Spleen (tissue), 7 donors: Measurements from ENCODE around the gene TMCC1.

Experiments used
- POLR2A ChIP-seq, 3 donors: fragments of 450-650 bp; IDR thresholded peaks; one replicate each; pipeline ENCODE4 v1.5.1; 2017; ENCODE audit warnings: antibody characterized with exemption in 3 of 3, mild to moderate bottlenecking in 1 of 3
- POLR2AphosphoS5 ChIP-seq, 3 donors: sonication (generic); formaldehyde crosslinking; IDR thresholded peaks; one replicate each; pipeline ENCODE4 v1.5.1; 2017; ENCODE audit warnings: antibody characterized with exemption in 3 of 3
- TF ChIP-seq, protein P1 (sequence below), 11 experiments: fragments of 200-600 bp in 7 of 11; fragments of 450-650 bp in 4 of 11; sonication (generic) in 4 of 11; IDR thresholded peaks in 8 of 11; conservative IDR thresholded peaks in 3 of 11; 1 replicate in 7 of 11; 2 replicates in 4 of 11; pipeline versions ENCODE4 v1.4.0 to v1.8.0; 2016 to 2021; ENCODE audit warnings: antibody characterized with exemption in 11 of 11, inconsistent platforms in 4 of 11, mild to moderate bottlenecking in 1 of 11
- donor health status: DM: no; HTN: no; CAD: no; lungs with moderate emphysema.
- donor health status: DM: no; HTN: no; CAD: no.
- donor health status: DM: no; HTN: no; CAD: no.

DNA sequence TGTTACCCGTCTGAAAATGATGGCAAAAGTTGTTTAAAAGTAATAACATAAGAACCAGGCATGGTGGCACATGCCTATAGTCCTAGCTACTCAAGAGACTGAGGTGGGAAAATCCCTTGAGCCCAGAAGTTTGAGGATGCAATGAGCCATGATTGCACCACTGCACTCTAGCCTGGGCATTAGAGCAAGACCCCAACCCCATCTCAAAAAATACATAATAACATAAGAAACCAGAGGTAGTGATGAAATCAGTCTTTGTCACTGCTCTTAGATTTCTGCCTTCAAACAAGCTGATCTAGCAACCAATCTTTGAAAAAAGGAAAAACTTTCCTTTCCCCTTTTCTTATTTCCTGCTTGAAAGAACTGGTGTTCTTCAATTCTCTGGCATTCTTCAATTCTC lies 71.3 kb downstream of the TMCC1 start:
- TF ChIP-seq, protein P1, sequence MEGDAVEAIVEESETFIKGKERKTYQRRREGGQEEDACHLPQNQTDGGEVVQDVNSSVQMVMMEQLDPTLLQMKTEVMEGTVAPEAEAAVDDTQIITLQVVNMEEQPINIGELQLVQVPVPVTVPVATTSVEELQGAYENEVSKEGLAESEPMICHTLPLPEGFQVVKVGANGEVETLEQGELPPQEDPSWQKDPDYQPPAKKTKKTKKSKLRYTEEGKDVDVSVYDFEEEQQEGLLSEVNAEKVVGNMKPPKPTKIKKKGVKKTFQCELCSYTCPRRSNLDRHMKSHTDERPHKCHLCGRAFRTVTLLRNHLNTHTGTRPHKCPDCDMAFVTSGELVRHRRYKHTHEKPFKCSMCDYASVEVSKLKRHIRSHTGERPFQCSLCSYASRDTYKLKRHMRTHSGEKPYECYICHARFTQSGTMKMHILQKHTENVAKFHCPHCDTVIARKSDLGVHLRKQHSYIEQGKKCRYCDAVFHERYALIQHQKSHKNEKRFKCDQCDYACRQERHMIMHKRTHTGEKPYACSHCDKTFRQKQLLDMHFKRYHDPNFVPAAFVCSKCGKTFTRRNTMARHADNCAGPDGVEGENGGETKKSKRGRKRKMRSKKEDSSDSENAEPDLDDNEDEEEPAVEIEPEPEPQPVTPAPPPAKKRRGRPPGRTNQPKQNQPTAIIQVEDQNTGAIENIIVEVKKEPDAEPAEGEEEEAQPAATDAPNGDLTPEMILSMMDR (IDR thresholded peaks at IDR 0.05 in 8 of 11, conservative IDR thresholded peaks at IDR 0.05 in 3 of 11), result no peak
- TF ChIP-seq POLR2AphosphoS5 (IDR thresholded peaks at IDR 0.05) (no peak), POLR2A (IDR thresholded peaks at IDR 0.05) (no peak)
